HG03469 (cell line): ENCODE data around the gene TADA2B.
A peak's percentile ranks its signal among the peaks of the same experiment; 100 is the strongest.

Experiments
- ATAC-seq: cut with Tn5 transposase; IDR thresholded peaks from one replicate; pipeline ENCODE4 v1.9.1; 2021; ENCODE audit warnings: mild to moderate bottlenecking, moderate library complexity, moderate number of reproducible peaks; ENCODE audit not compliant: unreplicated experiment

Gene TADA2B

DNA sequence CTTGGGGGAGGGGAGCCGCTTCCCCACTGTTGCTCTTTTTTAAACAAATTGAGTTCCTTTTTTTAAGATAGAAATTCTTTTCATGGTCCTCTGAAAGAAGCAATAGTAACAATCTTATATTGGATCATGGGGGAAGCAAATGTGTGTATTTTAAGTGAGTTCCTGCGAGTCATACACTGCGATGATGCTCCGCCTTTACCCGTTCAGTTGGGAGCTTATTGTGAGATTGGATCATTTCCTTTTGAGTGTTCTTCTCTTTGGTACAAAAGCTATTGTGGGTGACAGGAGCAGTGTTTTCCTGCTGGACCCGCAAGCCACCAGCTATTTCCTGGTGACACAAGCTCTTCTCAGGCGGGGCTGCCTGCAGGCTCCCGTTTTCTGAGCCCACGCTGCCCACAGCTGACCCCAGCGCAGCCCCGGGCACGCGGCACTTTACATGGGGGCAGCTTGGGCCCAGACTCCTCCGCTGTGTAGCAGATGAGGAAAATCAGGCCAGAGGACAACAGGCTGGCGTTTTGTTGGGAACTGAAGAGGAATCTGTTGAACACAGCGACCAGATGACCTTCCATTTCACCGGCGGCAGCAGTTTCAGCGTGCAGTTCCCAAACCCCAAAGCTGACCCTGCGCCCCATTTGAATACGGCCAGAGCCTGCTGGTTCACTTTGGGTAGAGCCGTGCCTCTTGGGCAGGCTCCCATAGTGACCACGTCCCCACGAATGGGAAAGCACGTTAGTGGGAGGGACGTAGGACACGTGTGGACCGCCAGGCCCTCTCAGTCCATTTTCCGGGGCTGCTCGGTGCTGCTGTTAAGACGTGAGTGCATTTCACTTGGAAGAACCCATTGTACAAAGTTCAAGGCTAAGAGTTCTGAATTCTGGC is 12.2 kb downstream of the TADA2B start:
- no peak for ATAC-seq

DNA sequence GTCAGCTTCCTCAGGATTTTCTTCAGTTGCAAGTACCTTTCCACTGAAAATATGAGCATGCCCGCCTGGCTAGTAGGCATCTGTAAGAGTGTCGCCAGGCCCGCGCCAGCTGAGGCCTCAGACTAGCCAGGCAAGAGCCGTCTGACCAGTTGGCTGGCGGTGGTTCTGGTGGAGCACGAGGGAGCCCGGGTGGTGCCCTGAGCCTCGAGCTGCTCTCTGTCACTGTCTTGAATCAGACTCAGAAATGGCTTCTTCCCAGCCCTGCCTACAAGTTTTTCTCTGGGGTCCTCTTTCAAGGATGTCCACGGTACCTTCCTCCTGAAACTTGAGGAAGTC is 12.8 kb downstream of the TADA2B start:
- no peak for ATAC-seq

DNA sequence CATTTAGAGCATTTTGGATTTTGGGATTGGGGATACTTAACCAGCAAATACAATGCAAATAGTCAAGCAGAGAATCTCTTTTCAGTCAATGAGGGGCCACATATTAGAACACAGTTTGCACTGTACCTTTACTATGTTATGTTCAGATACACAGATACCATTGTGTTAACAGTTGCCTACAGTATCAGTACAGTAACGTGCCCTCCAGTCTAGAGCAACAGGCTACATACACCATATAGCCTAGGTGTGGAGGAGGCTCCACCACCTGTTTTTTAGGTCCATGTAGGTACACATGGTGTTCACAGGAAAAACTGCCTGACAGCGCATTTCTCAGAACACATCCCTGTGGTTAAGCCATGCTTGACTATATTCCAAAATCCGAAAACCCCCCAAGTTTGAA is 15.6 kb downstream of the TADA2B start:
- ATAC-seq = no peak

DNA sequence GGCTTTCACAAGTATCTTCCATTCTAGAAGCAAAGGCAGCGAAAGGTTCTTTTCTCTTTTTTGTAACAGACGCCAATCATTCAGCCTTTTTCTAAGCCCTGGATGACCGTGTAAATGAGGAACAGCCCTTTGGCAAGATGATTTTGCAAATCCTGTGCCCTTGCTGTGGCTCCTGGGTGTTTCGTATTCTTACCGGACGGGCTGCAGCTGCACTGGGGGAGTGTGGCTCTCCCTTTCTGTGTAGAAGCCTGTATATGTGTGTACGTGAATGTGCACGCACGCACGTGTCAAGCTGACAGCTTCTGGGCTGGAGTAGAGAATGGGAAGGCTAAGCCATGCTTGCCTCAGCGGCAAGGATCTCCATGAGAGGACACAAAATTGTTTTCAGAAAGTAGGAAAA is 16.5 kb downstream of the TADA2B start:
- no peak for ATAC-seq

DNA sequence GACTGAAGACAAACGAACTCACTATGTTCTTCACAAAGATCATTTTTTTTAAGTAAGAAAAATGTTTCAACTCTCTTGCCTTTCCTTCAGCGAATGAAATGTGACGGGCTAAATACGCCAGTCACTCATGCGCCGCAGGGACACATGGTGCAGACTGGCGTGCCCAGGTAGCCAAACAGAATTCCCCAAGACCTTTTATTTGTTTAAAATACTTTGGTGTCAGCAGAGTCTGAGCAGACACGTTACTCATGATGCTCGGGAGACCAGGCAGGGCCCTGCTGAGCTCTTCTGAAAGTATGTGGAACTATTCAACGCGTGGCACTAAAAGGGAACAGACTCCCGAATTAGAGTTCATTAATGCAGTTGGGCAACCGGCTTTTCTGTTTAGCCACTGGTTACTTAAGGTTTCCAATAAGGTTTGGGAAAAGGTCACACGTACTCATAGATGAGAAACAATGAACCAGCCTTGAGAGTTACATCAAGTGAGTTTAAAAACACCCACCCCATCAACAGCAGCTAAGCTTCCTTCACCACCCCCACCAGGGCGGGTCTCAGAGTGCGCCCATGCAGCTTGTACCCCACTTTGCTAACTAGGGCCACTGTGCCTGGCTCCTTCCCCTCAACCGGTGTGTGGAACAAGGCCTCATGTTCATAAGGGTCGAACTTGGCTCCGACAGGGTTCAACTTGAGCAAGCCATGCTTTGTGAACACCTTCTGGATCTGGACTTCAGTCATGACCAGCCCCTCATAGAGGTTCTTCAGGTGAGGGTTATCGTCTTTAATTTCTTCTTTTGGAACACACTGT is 17.4 kb downstream of the TADA2B start:
- no peak for ATAC-seq

DNA sequence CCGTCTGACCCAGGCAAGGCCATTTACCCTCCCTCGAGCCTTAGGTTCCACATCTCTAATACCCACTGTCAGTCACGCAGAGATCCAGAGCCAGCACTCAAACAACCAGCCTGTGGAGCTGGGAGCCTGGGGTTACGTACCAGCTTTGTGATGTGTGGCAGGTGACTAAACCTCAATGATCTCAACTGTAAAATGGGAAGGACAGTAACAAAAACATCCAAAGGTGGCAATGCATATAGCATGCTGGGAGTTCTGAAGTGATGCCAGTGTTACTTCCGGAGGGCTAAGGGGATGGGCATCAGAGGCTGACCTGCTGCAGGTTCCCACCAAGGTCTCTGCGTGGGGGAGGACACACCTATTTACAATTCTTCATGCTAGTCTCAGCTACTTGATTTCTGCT is 18.6 kb downstream of the TADA2B start:
- ATAC-seq = no peak

DNA sequence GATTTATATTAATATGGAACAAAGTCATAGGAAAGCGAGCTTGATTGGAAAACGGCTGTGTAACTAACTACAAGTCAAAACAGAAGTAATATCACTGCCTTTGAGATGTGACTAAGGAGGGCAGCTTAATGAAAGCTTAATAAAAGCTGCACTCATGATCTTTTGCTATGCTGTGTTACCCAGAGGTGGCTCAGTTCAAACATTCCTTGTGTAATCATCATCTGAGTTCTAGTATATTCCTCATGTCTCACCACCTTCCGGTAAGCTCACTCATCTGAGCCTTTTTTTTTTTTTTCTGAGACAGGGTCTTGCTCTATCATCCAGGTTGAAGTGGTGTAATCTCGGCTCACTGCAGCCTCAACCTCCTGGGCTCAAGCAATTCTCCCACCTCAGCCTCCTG is 19.6 kb downstream of the TADA2B start:
- no peak for ATAC-seq

DNA sequence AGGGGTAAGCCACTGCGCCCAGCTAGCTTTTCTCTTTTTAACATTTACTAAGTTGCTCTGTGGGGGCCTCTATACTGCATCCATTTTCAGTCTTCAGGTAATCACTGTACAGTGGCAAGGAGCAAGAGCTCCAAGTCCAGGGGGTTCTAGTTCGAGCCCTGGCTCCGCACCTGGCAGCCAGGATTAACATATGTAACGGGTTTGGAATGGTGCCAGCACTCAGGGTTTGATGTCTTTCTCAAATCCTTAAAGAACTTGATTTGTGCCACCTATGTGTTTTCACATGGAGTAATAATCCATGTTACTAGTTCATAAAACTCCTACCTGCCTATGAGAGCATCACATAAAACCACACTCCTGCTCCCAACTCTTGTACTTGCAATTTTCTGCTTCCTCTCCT is 20.2 kb downstream of the TADA2B start:
- ATAC-seq = no peak

DNA sequence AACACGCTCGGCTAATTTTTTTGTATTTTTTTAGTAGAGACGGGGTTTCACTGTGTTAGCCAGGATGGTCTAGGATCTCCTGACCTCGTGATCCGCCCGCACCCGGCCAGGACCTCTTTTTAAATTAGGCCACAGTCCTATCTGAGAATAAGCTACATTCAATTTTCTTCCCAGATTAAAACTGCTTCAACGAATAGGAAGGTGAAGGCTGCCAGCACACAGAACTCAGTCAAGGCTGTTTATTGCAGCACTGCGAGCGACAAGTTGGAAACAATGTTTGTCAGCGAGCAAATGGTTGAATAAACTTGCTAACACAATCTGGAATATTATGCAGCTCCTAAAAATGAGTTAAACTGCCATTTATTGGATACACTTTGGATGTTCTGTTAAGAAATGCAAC is 22.8 kb downstream of the TADA2B start:
- no peak for ATAC-seq

DNA sequence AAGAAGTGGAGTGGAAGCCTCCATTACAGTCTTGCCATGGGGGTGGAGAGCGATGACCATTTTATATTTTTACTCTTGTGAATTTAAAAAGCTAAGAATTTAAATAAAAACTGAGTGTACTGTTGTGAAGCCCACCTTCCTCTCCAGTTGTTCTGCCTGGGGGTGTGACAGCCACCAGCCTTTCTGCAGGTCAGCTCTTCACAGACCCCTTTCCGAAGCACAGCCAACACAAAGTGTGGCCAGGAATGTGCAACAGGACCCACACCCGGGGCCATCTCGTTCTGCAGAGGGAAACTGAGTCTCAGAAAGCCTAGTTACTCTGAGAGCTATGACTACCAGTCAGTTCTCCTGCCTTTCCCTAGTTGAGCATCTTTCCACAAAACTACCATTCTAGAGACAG is 23.3 kb downstream of the TADA2B start:
- ATAC-seq = no peak

DNA sequence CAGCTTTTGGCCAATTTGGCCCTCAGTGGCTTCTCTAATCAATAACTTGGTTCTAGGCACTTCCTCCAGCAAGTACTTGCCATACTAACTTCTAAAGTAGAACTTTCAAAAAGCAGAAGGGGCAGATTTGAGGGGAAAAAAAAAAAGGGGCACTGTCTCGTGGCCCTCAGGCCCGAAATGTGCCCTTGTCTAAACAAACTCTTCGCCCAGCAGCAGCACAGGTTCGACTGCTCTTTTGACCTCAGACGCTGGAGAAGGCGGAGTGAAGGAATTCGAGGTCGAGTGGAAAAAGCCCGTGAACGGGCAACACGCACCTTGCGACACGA is 23.9 kb downstream of the TADA2B start:
- no peak for ATAC-seq

DNA sequence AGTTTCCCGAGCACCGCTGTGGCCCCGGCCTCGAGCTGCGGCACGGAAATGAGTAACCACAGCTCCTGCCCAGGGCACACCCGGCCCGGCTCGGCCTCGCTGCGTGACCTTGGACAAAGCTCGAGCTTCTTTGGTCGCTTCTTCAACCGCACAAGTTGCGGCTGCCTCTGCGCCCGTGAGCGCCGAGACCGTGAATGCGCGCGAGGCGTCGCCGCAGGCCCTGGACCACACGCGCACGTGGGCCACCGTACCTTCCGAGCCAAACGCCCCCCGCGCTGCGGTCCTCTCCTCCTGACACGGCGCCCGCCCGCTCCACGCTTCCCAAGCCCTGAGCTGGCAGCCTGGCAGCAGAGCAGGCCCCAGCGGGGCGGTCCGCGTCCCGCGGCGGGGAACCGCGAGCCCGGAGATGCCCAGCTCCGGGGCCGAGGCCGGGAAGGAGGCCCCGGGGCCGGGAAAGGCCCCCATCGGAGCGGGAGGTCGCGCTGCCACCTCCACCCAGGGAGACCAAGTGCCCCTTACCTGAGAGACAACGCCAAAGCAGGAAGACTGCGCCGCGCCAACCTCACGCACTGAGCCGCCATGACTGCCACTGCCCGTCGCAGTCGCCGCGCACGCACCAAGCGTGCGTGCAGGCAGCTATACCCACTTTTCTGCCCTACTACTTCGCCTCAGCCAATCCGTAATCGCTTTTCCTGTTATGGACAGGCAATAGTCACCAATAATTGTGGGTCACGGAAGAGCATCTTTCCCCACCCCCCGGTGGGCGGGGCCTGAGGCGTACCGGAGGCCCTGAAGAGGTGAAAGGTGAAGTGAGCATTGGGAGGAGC is 24.5 kb downstream of the TADA2B start, which contains the start of gene GRPEL1:
GRPEL1 (minus strand) TSS at position 613 of the 827 bp plus-strand sequence; CDS start at position 581, 32 bp downstream.
- ATAC-seq = peak; percentile 88

DNA sequence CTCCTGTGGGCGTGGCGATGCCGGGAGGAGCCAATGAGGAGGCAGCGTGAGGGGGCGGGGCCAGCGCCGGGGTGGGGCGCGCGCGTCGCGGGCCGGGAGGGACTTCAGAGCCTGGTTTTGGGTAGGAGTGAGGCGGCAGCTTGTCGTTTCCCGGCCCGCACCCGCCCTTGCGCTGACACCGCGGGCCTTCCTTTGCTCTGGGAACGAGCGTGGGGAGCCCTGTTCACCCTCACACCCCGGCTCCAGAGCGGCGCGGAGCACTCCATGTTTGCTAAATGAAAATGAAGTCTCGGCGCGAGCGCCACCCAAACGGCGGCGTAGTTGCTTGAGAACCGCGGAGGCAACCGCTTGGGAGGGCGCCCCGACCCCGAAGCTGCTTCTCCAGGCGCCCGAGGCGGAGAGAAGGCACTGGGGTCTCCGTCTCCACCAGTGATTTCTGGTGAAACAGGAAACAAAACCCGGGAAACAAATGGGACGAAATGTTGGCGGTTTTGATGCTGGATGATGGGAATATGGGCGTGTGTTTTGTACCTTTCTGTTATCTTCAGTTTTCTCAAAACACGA is 25.2 kb downstream of the TADA2B start:
- peak; percentile 1 for ATAC-seq

DNA sequence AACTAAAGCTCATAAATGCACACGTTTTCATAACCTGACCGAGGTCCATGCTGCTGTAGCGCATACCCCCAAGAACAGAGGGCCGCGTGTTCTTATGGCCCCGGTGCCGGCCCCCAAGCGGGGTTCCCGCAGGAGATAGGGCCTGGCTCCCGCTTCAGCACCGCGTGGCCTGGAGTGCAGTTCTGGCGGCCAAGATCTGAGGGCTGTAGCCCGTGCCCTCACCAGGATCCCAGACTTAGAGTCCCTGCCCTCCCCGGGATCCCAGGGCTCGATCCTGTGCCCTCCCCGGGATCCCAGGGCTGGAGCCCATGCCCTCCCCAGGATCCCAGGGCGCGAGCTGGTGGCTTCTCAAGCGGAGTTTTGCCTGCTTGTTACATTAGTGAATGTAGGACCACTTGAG is 25.7 kb downstream of the TADA2B start:
- ATAC-seq = no peak

DNA sequence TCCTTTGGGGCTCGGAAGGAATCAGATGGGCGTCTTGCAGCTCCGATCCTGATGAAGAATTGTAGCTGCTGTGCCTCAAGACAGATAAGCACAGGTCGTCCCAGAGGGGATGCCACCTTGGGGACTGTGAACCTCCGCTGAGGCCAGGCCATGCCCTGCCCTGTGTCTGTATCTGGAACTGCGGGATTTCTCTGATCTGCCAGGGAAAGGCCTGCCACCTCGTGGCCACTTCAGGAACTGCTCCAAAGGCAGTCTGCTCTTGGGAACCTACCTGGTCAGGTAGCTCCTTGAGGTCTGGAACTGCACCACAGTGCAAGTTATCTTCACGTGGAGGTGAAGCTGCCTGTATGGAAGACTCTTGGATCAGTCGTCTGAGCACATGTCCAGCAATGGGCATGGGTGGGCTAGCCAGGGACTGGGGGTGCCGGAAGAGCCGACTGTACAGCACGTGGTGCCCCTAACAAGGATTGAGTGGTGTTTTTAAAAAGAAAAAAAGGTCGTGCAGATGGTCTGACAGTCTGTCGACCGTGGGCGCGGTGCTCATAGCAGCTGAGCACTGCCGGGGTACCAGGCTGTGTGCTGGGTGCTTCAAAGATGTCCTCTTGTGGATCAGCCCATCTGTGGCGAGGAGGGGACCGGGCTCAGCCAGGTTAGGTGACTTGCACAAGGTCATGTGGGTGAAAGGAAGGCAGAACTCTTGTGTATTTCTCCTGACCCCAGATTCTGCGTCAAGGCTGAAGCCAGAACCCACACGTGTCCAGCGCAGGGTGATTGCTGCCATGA is 27.7 kb downstream of the TADA2B start:
- peak; percentile 30 for ATAC-seq

DNA sequence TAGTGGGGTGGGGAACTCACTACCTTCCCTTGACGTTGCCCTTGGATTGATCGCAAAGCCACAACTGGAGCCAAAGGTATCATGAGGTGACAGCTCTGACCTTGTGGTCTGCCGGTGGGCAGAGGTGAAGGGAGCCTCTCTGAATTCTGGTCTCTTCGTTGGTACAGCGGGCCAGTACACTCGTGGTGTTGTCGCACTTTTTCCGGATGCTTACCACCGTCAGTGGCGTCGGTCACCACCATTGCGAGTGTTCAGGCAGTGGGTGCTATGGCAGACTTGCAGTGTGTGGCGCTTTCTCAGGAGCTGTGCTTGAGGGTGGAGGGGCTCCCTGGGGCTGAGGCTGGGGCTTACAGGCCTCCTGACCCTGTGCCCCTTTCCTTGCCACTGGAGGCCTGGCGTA is 29.9 kb downstream of the TADA2B start:
- ATAC-seq = no peak

DNA sequence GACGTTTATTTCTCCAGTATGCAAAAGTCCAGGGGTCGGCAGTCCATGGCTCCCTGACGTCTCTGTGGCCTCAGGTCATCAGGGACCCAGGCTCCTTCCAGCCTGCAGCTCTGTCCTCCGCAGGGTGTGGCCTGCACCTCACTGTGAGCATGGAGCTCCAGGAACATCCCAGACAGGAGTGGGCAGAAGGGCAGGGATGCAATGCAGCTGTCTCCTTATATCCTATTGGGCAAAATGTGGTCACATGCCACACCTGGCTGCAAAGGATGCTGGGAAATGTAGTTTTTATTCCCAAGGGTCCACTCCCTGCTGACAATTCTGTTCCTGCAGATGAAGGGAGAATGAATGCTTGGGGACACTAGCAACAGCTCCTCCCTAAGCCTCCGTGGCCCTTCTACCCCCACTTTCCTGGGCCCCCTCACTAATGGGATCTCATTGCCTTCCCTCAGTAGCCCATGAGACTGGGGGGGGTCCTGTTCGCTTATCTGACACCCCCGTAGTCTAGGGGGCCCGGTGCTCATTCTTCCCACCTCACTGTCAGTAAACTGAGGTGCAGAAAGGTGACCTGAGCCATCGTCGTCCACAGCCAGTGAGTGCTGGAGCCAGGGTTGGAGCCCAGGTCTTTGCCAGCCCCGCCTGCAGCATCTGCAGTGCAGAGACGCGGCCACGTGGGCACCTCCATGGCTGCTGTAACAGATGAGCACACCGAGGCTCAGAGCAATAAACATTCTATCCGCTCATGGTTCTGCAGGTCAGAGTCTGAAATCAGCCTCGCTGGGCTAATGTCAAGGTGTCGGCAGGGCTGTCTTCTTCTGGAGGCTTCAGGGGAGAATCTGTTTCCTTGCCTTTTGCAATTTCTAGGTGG is 30.6 kb downstream of the TADA2B start:
- ATAC-seq = no peak

DNA sequence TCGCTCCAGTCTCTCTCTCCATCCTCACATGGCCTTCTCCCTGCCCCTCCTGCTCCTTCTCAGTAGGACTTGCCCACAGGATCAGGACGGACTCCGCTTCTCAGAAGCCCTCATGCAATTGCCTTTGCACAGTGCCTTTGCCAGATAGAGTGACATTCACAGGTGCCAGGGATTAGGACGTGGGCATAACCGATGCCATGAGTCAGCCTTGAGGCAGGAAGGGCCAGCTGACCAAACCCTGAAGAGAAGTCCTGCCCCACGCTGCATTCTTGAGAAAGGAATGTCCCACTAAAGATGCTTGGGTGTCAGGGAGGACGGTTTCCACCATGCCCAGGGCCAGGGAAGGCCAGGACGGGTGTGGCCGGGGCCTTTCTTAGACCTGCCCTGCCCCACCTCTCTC is 31.3 kb downstream of the TADA2B start:
- no peak for ATAC-seq

DNA sequence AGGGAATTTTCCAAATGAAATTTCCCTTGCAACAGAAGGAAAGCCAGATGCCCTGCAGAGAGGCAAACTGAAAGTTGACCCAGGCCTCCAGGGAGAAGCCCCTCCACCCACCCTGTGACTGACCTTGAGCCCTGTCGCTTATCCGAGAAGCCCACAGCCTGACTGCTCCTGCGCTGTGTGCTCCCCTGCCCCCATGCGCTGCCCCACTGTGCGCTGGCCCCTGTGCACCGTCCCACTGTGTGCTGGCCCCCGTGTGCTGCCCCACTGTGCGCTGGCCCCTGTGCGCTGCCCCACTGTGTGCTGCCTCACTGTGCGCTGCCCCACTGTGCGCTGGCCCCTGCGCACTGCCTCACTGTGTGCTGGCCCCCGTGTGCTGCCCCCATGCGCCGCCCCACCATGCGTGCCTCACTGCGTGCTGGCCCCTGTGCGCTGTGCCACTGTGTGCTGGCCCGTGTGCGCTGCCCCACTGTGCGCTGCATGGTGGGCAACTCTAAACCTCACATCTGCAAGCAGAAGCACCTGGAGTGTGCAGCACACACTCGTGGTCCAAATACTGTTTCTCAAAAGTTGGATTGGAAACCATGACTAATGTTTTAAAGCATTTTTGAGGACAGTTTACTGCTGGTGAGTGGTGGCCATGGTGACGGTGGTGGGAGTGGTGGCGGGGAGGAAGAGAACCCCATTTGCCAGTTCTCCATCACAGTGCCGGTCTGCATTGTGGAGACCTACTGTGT is 33.0 kb downstream of the TADA2B start:
- ATAC-seq = no peak
